Ecto neural progenitor cell (in vitro differentiated cells): ENCODE results near the gene ROBO2.

Source experiments
- DNase-seq: peaks from one replicate; pipeline ENCODE4 v3.0.0-alpha.2; 2018; ENCODE audit warnings: low spot score

The ROBO2 gene

GRCh38 chr3:77412021-77412438 is 372.1 kb downstream of the ROBO2 start:
- no peak for DNase-seq

GRCh38 chr3:77412584-77412983 is 372.7 kb downstream of the ROBO2 start:
- DNase-seq: no peak

DNA sequence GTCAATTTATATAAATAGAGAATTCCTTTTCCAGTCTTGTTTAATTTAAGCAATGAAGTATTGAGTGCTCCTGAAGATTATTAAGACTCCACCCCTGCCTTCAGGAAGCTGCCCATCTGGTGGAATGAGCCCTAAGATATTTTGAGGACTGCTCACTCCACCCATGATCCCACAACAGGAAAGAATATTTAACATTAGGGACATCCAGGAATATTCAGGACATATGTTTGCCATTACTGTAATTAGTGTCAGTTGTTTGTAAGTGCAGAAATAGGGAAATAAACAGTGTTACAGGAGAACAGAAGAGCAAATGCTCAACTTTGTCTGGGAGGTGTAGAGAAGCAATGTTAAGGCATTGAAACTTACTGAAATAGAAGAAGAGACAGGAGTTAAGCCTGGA is 375.0 kb downstream of the ROBO2 start:
- no peak for DNase-seq

- DNase-seq: no peak
These were observed 380.4 kb downstream of the ROBO2 start for GRCh38 chr3:77420336-77420735.

- no peak for DNase-seq
These were observed 382.0 kb downstream of the ROBO2 start for GRCh38 chr3:77421916-77422315.

DNA sequence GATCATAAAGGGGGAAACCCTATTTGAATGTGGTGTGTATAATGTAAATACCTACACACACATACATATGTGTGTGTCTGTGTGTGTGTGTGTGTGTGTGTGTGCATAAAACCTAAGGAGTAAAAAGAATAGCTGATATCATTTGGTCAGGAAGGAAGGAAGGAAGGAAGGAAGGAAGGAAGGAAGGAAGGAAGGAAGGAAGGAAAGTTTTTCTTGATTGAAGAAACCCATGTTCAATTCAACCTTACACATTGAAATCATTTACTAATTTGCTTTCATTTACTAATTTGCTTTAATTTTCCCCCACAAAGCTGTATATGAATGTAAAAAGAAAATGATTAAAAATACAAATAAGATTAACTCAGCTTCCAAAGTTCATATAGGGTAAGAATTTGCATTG is 386.6 kb downstream of the ROBO2 start:
- DNase-seq: no peak

DNA sequence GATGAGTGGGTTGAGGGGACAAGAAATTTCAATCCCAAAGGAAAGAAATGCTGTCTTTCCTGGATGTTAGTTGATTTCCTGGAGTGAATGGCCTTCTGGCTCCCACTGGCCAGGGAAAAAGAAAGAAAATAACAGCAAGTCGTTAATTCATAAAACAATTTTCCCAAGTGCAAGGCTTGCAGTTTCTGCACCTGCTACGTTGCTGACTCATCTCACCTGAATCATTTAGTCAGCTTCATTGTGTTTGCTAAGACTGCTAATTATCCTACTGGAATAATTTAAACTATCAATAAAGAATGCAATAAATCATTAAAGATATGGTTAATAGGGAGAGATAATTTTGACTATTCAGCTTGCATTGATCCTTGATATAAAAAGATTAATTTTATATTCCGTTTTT is 387.6 kb downstream of the ROBO2 start:
- no peak for DNase-seq

- no peak for DNase-seq
These were observed 397.0 kb downstream of the ROBO2 start for GRCh38 chr3:77436908-77437307.

DNA sequence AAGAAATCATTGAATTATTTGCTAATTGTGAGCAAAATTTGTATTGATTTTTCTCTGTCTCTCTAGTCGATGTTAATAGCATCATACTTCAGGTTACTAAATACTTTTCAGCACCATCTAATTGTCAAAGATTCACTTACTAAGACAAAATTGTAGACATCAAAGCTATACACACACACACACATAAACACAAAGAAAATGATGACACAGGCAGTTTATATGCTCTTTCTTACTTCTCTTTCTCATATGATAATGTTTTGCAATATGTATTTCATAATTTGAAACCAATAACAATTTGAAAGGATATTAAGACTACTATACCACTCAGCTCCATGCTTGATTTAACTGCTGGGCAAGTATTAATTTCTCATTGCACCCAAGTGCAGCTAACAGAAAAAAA is 406.2 kb downstream of the ROBO2 start:
- DNase-seq: no peak

DNA sequence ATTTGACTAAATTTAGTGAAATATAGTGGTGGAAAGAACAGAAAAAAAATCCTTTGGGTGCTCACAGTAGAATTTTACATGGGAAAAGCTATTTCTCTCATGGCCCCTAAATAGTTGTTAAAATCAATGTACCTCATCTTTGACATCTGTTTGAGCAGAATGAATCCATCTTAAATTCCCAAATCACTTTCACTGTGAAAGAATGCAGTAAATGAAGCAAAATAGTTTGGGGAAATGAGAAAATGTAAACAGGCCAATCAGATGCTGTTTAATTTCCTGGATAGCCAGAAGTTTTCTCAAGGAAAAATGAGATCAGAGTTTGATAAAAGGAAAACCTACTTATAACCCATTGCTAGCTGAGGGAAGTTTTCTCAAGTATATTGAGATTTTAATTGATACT is 406.9 kb downstream of the ROBO2 start:
- no peak for DNase-seq

DNA sequence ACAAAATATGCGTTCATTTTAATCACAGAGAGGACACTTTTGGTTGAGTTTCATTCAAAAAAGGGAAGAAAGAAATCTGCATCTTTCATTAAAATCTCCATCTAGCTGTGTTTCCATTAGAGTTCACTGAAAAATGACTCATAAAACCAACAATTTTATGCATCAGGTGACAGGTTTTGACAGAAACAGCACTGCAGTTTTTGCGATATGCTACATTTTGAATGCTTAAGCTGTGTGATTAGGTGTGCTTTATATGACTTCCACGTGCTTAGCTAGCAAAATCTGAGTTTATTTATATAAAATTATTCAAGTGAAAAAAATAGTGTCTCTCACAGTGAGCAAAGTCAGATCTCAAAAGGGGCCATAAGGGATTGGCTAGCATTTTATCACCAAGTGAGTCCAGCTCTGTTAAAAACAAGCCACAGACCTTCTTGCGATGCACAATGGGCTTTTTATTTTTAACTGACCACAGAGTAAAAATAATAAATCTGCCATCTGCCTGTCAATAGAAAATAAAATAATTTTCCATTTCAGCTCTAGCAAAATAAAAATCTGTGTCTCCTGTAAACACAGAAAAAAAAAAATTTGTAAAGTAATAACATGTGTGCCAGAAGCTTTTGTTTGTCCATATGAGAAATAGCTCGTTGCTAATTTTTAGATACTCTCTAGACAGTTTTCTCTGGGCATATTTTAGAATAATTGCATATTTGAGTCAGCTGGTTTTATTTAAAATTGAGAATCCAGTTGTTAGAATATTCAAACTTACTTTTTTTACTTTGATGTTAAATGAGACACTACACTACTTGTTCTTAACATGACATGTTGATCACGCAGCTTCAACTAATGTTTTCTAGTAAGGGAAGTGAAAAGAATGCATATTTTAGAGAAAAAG is 409.8 kb downstream of the ROBO2 start:
- DNase-seq: no peak

DNA sequence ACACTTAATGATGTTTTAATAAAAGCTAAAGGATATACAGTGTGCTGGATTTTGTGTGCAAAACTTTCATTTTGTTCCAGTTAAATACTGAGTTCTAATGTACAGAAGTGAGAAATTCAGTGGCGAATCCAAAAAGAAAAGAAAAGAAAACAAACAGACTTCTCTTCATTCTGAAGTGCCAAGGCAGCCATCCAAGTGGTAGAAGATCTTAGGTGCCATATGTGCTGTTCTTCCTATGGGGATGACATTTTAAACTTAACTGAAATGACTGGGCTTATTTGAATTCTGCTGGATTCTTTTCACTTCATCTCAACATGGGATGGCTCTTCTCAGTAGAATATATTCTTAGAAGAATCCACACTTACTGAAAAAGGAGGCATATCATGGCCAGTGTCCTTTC is 416.5 kb downstream of the ROBO2 start:
- DNase-seq: no peak

- no peak for DNase-seq
These were observed 417.0 kb downstream of the ROBO2 start for GRCh38 chr3:77456906-77457305.

GRCh38 chr3:77459926-77460325 is 420.0 kb downstream of the ROBO2 start:
- no peak for DNase-seq

DNA sequence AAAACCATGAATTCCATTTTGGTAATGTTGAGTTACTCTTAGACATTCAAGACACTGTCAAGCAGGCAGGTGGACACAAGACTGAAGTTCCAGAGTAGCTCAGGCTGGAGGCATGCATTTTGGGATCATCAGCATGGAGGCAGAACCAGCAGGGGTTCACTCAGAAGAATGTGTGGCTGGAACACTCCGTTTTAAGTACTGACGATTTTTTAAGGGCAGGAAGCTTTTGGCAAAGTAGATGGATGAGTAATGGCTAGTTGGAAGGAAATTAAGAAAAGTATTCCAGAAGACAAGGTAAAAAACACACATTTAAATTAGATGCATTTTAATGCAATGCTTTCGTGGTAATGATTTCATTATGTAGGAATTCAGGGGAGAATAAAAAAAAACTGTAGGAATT is 420.4 kb downstream of the ROBO2 start:
- DNase-seq: no peak

DNA sequence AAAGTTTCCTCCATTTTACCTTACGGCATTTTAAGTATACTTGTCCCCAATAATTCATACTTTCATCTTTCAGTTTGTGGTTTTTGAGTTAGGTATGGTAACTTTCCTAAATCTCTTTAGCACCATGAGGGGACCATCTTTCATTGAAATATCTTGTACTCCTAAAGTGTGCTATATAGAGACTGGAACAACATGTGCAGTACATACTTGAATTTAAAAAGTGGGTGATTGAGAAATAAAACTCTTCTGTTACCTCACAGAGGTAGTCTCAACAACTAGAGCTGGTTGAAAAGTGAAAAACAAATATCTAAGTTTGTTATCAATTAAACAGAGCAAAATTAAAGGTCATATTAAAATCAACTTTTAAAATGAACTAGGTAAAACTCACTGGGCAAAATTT is 423.1 kb downstream of the ROBO2 start:
- no peak for DNase-seq

DNA sequence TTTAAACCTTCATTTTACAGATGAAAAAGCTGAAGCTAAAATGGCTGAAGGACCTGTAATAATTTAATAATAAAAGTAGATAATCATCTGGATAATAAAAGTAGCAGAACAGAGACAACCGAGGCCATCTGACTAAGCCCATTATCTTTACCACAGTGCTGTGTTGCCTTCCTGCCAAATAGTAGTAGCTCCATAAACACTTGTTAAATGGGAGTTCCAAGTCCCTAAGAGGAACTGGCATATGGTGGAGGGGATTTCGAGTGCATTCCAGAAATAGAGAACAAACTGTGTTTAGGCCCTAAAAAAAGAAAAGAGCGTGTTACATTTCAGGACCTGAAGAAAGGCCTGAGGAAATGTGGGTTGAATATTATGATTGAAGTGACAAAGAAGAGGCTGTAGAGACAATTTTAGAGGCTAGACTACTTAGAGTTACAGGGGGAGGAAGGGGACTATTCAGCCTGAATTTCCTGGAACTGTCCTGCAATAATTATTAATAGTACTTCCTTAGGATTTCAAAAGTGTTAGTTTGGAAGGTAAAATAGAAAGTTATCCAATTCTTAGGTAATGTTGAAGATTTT is 424.3 kb downstream of the ROBO2 start:
- no peak for DNase-seq

DNA sequence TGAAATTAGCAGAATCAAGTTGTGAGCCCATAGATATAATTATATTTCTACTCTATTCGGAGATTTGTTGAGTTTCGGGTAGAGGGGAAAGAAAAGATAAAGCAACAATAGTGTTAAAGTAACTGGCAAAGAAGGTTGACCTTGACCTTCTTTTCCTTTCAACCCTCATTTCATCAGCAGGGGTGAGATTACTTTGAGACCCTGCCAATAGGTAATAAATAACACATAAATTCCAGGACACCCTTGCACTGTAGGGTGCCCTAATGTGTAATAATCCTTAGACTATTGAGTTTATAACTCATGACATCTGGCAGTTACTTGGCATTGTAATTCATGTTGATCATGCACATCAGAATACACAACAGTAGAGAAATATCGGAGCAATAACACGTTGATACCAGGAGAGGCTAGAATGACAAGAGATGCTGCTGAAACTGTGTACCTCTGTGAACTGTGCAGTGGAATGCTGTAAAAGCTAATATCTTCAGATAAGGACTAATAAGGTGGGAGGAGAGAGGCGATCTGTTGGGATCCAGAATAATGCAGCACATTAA is 426.7 kb downstream of the ROBO2 start:
- no peak for DNase-seq

GRCh38 chr3:77467702-77468625 is 428.1 kb downstream of the ROBO2 start:
- no peak for DNase-seq

- no peak for DNase-seq
These were observed 428.7 kb downstream of the ROBO2 start for GRCh38 chr3:77468626-77469020.

DNA sequence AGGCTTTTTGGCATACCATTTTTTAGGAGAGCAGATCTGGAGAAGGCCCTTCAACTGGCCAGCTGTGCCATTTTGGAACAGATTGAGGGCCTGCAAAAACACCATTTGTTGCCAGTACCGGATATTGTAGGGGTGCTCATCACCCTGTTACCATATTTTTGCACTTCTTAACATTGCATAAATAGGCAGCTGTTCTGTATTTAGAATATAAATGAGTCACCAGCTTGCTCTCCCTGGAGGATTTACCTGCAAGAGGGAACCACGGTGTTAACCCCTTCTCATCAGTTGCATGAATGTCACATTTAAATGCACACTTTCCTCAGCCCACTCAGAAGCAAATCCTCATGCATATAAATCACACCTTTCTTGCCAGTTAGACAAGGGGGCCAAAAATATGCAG is 435.6 kb downstream of the ROBO2 start:
- DNase-seq: no peak

GRCh38 chr3:77479021-77479420 is 439.1 kb downstream of the ROBO2 start:
- DNase-seq: no peak
